SJSA1 (cell line): ENCODE data around the gene CEP112. TPM values are rescaled to one million over a fixed set of nuclear protein-coding genes. Genes with fewer than 3 reads are reported as not detected.
"Not testable (repeated sequence)": the region's sequence is repeated elsewhere in the genome, so short reads cannot be mapped to it uniquely, and the experiment has no call there.

Experiments
- DNase-seq, 2 experiments: peaks; one replicate each; pipeline ENCODE4 v3.0.0-alpha.2; 2015 to 2020; ENCODE audit warnings: low spot score in 2 of 2, low read depth in 1 of 2
- H3K27ac ChIP-seq: fragments of 250-450 bp; sonication (Bioruptor Pico); 2 replicates; pipeline ENCODE4 v1.5.1; 2020; ENCODE audit warnings: mild to moderate bottlenecking, moderate library complexity
- H3K27me3 ChIP-seq: fragments of 250-450 bp; sonication (Bioruptor Pico); replicated peaks from 2 replicates; pipeline ENCODE4 v1.5.1; 2020; ENCODE audit warnings: mild to moderate bottlenecking, moderate library complexity
- H3K36me3 ChIP-seq: fragments of 250-450 bp; sonication (Bioruptor Pico); 2 replicates; pipeline ENCODE4 v1.5.1; 2020; ENCODE audit warnings: mild to moderate bottlenecking
- H3K4me1 ChIP-seq: fragments of 250-450 bp; sonication (Bioruptor Pico); replicated peaks from 2 replicates; pipeline ENCODE4 v1.6.1; 2021; ENCODE audit warnings: mild to moderate bottlenecking
- H3K4me3 ChIP-seq: fragments of 250-450 bp; sonication (Bioruptor Pico); 2 replicates; pipeline ENCODE4 v1.5.1; 2020; ENCODE audit warnings: mild to moderate bottlenecking
- H3K9me3 ChIP-seq: fragments of 250-450 bp; sonication (Bioruptor Pico); replicated peaks from 2 replicates; pipeline ENCODE4 v1.5.1; 2020; ENCODE audit warnings: mild to moderate bottlenecking
- total RNA-seq: library from RNA; depleted of rRNA; stranded (reverse); fragments of >200 nt; shearing (Covaris generic); gene quantifications from 2 replicates; pipeline ENCODE4 v1.2.3, GENCODE V29; 2014

Gene CEP112
- total RNA-seq, 1 experiment from 2014 or later: 9.6 TPM

DNA sequence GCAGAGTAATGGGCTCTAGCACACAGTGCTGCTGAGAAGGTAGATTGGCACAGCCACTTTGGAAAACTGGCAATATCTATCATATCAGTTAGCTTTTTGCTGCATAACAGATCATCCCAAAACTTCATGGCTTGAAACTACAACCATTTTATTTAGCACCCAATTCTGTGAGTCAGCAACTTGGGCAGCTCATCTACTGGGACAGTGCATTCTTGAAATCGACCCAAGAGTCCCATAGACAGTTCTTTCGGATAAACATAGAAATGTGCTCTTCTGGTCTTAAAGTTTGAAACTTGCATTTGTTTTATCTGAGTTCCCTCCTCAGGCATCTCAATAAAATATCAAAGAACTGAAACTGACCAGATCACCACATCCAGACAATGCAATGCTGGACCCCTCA is 76.7 kb downstream of the CEP112 start:
- Histone ChIP-seq H3K4me1 (0 out of 2 replicates have a peak, but pooled peaks cover 6% of the 10 kb centered on the region), H3K27me3 (no peaks in the 10 kb centered on the region), H3K9me3 (peaks cover 4% of the 10 kb centered on the region; the same call in 1 of the 2 replicates), H3K4me3 (no peak overlapping the region), H3K36me3 (no peaks in the 10 kb centered on the region), H3K27ac (no peak overlapping the region)
- peak in 1 of 2 experiments; percentile 10 for DNase-seq

GRCh38 chr17:66114609-66115008 is 77.3 kb downstream of the CEP112 start:
- DNase-seq: no peak
- Histone ChIP-seq H3K9me3 (peaks cover 4% of the 10 kb centered on the region; the same call in 1 of the 2 replicates), H3K4me3 (no peak overlapping the region), H3K36me3 (no peaks in the 10 kb centered on the region), H3K4me1 (0 out of 2 replicates have a peak, but pooled peaks cover 6% of the 10 kb centered on the region), H3K27me3 (no peaks in the 10 kb centered on the region), H3K27ac (no peak overlapping the region)

GRCh38 chr17:66107731-66108130 is 84.2 kb downstream of the CEP112 start:
- H3K9me3 ChIP-seq: no peaks in the 10 kb centered on the region
- no peak overlapping the region for H3K4me3 ChIP-seq
- no peaks in the 10 kb centered on the region for H3K4me1 ChIP-seq

GRCh38 chr17:66098040-66098439 is 93.9 kb downstream of the CEP112 start:
- Histone ChIP-seq H3K9me3 (no peaks in the 10 kb centered on the region), H3K4me1 (no peaks in the 10 kb centered on the region), H3K4me3 (no peak overlapping the region), H3K36me3 (peaks cover 6% of the 10 kb centered on the region; the same call in 1 of the 2 replicates), H3K27me3 (no peaks in the 10 kb centered on the region), H3K27ac (no peak overlapping the region)
- no peak for DNase-seq

More at GRCh38 chr17:66107731-66108130, 84.2 kb downstream of the CEP112 start:
- Histone ChIP-seq H3K36me3 (no peaks in the 10 kb centered on the region), H3K27me3 (no peaks in the 10 kb centered on the region), H3K27ac (no peak overlapping the region)
- DNase-seq: no peak

DNA sequence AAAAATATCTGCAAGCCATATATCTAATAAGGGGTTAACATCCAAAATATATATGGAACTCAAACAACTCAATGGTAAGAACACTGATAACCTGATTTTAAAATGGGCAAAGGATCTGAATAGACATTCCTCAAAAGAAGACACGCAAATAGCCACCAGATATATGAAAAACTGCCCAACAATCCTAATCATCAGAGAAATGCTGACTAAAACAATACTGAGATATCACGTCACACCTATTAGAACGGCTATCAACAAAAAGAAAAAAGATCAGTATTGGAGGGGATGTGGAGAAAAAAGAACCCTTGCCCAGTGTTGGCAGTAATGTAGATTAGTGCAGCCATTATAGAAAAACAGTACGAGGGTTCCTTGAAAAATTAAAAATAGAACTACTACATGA is 97.2 kb downstream of the CEP112 start:
- Histone ChIP-seq H3K36me3 (peaks cover 6% of the 10 kb centered on the region; the same call in 1 of the 2 replicates), H3K9me3 (no peaks in the 10 kb centered on the region), H3K4me1 (no peaks in the 10 kb centered on the region), H3K27ac (no peak overlapping the region), H3K27me3 (no peaks in the 10 kb centered on the region), H3K4me3 (no peak overlapping the region)
- DNase-seq: no peak

DNA sequence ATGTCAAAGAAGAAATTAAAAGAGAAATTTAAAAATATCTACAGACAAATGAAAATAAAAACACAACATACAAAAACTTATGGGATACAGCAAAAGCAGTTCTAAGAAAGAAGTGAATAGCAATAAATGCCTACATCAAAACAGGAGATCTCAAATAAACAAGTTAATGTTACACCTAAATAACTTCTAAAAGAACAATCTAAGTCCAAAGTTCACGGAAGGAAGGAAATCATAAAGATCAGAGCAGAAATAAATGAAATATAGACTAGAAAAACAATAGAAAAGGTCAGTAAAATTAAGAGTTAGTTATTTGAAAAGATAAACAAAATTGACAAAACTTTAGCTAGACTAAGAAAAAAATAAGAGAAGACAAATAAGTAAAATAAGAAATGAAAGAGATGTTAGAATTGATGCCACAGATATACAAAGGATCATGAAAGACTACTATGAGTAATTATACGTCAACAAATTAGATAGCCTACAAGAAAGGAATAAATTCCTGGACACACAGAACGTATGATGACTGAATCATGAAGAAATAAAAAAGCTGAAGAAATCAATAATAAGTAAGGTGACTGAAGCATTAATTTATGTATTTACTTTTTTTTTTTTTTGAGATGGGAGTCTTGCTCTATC is 100.4 kb downstream of the CEP112 start:
- H3K9me3 ChIP-seq: no peaks in the 10 kb centered on the region
- no peak for DNase-seq
- H3K36me3 ChIP-seq: peaks cover 6% of the 10 kb centered on the region; the same call in 1 of the 2 replicates
- H3K4me3 ChIP-seq: no peak overlapping the region
- no peaks in the 10 kb centered on the region for H3K27me3 ChIP-seq
- no peaks in the 10 kb centered on the region for H3K4me1 ChIP-seq
- no peak overlapping the region for H3K27ac ChIP-seq

- no peak overlapping the region for H3K4me3 ChIP-seq
These were observed 102.2 kb downstream of the CEP112 start for GRCh38 chr17:66089764-66090163.

GRCh38 chr17:66088173-66088572 is 103.8 kb downstream of the CEP112 start:
- H3K27me3 ChIP-seq: no peaks in the 10 kb centered on the region
- DNase-seq: no peak
- no peak overlapping the region for H3K27ac ChIP-seq
- H3K4me3 ChIP-seq: no peak overlapping the region
- H3K9me3 ChIP-seq: no peaks in the 10 kb centered on the region
- no peaks in the 10 kb centered on the region for H3K4me1 ChIP-seq
- no peaks in the 10 kb centered on the region for H3K36me3 ChIP-seq

More at GRCh38 chr17:66089764-66090163, 102.2 kb downstream of the CEP112 start:
- Histone ChIP-seq H3K4me1 (no peaks in the 10 kb centered on the region), H3K36me3 (no peaks in the 10 kb centered on the region), H3K9me3 (no peaks in the 10 kb centered on the region), H3K27ac (no peak overlapping the region), H3K27me3 (no peaks in the 10 kb centered on the region)
- no peak for DNase-seq

DNA sequence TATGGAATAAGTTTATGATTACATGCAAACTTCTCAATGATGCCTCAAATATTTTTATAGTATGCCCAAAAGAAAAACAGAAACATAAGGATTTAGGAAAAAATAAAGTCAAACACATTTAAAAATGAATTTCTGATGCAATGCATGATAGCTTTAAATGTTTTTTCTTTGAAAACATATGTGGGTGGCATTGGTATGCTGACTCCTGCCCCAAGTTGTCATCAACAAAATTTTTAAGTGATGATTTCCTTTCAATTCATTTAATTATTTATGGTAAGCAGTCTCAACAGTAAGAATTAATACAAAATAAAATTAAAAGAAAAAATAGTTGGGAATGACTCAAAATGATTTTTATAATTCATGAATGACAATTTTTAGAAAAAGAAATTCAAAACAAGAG is 104.9 kb downstream of the CEP112 start:
- H3K27me3 ChIP-seq: no peaks in the 10 kb centered on the region
- H3K4me1 ChIP-seq: no peaks in the 10 kb centered on the region
- H3K4me3 ChIP-seq: no peak overlapping the region
- no peak overlapping the region for H3K27ac ChIP-seq
- H3K36me3 ChIP-seq: no peaks in the 10 kb centered on the region
- no peaks in the 10 kb centered on the region for H3K9me3 ChIP-seq
- no peak for DNase-seq

DNA sequence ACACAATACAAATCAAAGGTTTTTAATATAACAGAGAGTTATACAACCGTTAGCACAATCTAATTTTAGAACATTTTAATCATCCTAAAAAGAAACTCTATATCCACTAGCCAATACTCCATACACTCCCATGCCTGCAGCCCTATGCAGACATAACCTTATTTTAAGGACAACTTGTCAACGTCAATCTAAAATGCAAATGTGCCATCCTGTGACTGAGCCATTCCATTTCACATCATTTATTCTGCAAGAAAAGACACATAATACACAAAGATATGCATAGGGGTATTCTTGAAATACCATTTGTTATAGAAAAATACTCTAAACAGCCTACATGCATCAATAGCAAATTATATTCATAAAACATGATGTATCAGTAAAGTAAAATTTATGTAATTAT is 106.7 kb downstream of the CEP112 start:
- Histone ChIP-seq H3K4me1 (no peaks in the 10 kb centered on the region), H3K36me3 (no peaks in the 10 kb centered on the region), H3K27me3 (no peaks in the 10 kb centered on the region), H3K4me3 (no peak overlapping the region), H3K9me3 (no peaks in the 10 kb centered on the region), H3K27ac (no peak overlapping the region)
- DNase-seq: no peak

DNA sequence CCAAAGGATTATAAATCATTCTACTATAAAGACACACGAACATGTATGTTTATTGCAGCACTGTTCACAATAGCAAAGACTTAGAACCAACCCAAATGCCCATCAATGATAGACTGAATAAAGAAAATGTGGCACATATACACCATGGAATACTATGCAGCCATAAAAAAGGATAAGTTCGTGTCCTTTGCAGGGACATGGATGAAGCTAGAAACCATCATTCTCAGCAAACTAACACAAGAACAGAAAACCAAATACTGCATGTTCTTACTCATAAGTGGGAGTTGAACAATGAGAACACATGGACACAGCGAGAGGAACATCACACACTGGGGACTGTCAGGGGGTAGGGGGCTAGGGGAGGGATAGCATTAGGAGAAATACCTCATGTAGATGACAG is 111.3 kb downstream of the CEP112 start:
- DNase-seq, H3K27ac ChIP-seq, H3K27me3 ChIP-seq, H3K4me3 ChIP-seq, H3K36me3 ChIP-seq, H3K4me1 ChIP-seq, H3K9me3 ChIP-seq: not testable (repeated sequence)

DNA sequence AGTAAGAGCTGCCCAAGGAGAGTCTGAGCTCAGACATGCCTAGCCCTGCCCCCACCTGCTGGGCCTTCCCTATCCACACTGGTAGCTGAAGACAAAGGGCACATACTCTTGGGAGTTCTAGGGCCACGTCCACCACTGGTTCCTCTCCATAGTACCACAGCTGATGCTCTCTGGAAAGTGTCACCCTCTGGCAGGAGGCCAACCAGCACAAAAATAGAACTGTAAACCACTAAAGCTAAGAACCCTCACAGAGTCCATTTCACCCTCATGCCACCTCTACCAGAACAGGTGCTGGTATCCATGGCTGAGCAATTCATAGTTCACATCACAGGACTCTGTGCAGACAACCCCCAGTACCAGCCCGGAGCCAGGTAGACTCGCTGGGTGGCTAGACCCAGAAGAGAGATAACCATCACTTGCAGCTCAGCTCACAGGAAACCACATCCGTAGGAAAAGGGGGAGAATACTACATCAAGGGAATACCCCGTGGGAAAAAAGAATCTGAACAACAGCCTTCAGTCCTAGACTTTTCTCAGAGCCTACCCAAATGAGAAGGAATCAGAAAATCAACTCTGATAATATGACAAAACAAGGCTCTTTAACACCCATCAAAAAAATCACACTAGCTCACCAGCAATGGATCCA is 115.3 kb downstream of the CEP112 start:
- Histone ChIP-seq H3K27me3 (no peaks in the 10 kb centered on the region), H3K36me3 (no peaks in the 10 kb centered on the region), H3K4me1 (0 out of 2 replicates have a peak, but pooled peaks cover 4% of the 10 kb centered on the region), H3K9me3 (no peaks in the 10 kb centered on the region), H3K4me3 (no peak overlapping the region), H3K27ac (no peak overlapping the region)
- DNase-seq: no peak

GRCh38 chr17:66073384-66073783 is 118.5 kb downstream of the CEP112 start:
- H3K36me3 ChIP-seq: no peaks in the 10 kb centered on the region
- H3K9me3 ChIP-seq: no peaks in the 10 kb centered on the region
- DNase-seq: no peak
- H3K27me3 ChIP-seq: no peaks in the 10 kb centered on the region
- H3K4me1 ChIP-seq: 0 out of 2 replicates have a peak, but pooled peaks cover 4% of the 10 kb centered on the region
- no peak overlapping the region for H3K4me3 ChIP-seq
- no peak overlapping the region for H3K27ac ChIP-seq

GRCh38 chr17:66063686-66064085 is 128.2 kb downstream of the CEP112 start:
- Histone ChIP-seq H3K4me1 (no peaks in the 10 kb centered on the region), H3K36me3 (peaks cover 5% of the 10 kb centered on the region; the same call in 1 of the 2 replicates), H3K27ac (no peak overlapping the region), H3K9me3 (no peaks in the 10 kb centered on the region), H3K27me3 (no peaks in the 10 kb centered on the region), H3K4me3 (no peak overlapping the region)
- DNase-seq: no peak
